RWPE2 (cell line): ENCODE measurements around the gene HNRNPA2B1.

Source experiments
- ATAC-seq: fragments of 200-7000 bp; cut with Tn5 transposase; 3 replicates; pipeline ENCODE4 v1.9.1; 2021; ENCODE audit warnings: low read depth
- DNase-seq: peaks from one replicate; pipeline ENCODE4 v3.0.0-alpha.2; 2020; ENCODE audit warnings: low spot score
- H3K27ac ChIP-seq: fragments of 450-650 bp; 2 replicates; pipeline ENCODE4 v1.5.1; 2017; ENCODE audit warnings: mild to moderate bottlenecking; ENCODE audit not compliant: poor library complexity, severe bottlenecking
- H3K27me3 ChIP-seq: fragments of 250-450 bp; sonication (Bioruptor Pico); 2 replicates; pipeline ENCODE4 v1.5.1; 2021; ENCODE audit warnings: mild to moderate bottlenecking, moderate library complexity; ENCODE audit not compliant: insufficient read depth, poor library complexity, severe bottlenecking
- H3K36me3 ChIP-seq: fragments of 250-450 bp; sonication (Bioruptor Pico); 2 replicates; pipeline ENCODE4 v1.5.1; 2020; ENCODE audit warnings: low read depth, mild to moderate bottlenecking, moderate library complexity
- H3K4me1 ChIP-seq: fragments of 250-450 bp; sonication (Bioruptor Pico); 2 replicates; pipeline ENCODE4 v1.5.1; 2021; ENCODE audit warnings: mild to moderate bottlenecking, moderate library complexity; ENCODE audit not compliant: insufficient read depth, poor library complexity, severe bottlenecking
- H3K4me3 ChIP-seq: fragments of 250-450 bp; sonication (Bioruptor Pico); 2 replicates; pipeline ENCODE4 v1.5.1; 2021; ENCODE audit warnings: mild to moderate bottlenecking, moderate library complexity; ENCODE audit not compliant: severe bottlenecking
- H3K9me3 ChIP-seq: fragments of 250-450 bp; sonication (Bioruptor Pico); 2 replicates; pipeline ENCODE4 v1.5.1; 2021; ENCODE audit warnings: mild to moderate bottlenecking, moderate library complexity; ENCODE audit not compliant: severe bottlenecking
- CTCF ChIP-seq: fragments of 450-650 bp; IDR thresholded peaks from one replicate; pipeline ENCODE4 v1.5.1; 2017; ENCODE audit warnings: mild to moderate bottlenecking, moderate library complexity; ENCODE audit not compliant: poor library complexity, severe bottlenecking

HNRNPA2B1 gene

GRCh38 chr7:26200444-26201246 is at the start of gene HNRNPA2B1:
TSS of gene HNRNPA2B1 (minus strand) at chr7:26200746. CDS start at chr7:26200577, 169 bp downstream.
- Histone ChIP-seq H3K4me1 (peaks cover 36% of the 10 kb centered on the region), H3K27ac (peak within 1 kb of the TSS; percentile 90), H3K4me3 (peak within 1 kb of the TSS; percentile 97), H3K9me3 (no peaks in the 10 kb centered on the region), H3K36me3 (peaks cover 78% of the 10 kb centered on the region), H3K27me3 (no peaks in the 10 kb centered on the region)
- TF ChIP-seq CTCF, result no peak
- ATAC-seq (peak; percentile 66), DNase-seq (peak; percentile 96)

DNA sequence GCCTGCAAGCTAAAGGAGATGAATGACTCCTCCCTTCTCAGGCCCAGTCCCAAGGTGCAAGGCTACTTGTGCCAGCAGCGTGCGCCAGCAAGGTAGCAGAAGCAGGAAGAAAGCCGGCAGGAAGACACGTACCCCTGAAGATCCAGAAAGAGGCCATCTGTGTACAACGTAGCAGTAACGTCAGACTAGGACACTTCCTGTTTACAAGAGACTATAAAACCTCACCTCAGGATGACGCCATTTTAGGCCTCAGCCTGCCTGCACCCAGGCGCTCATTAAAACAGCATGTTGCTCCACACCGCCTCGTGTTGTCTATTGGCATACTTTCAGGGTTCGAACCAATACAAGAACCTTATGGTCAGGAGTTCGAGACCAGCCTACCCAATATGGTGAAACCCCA is 49.7 kb upstream of the HNRNPA2B1 start:
- Histone ChIP-seq H3K4me1 (no peaks in the 10 kb centered on the region), H3K27ac (no peak overlapping the region), H3K9me3 (no peaks in the 10 kb centered on the region), H3K36me3 (no peaks in the 10 kb centered on the region), H3K27me3 (no peaks in the 10 kb centered on the region), H3K4me3 (no peak overlapping the region)
- ATAC-seq (no peak), DNase-seq (no peak)
- no peak for TF ChIP-seq CTCF

- Histone ChIP-seq H3K27me3 (no peaks in the 10 kb centered on the region), H3K9me3 (no peaks in the 10 kb centered on the region), H3K4me1 (no peaks in the 10 kb centered on the region), H3K36me3 (no peaks in the 10 kb centered on the region), H3K4me3 (no peak overlapping the region), H3K27ac (no peak overlapping the region)
- TF ChIP-seq CTCF, result no peak
- ATAC-seq, result no peak
- no peak for DNase-seq
Measured at GRCh38 chr7:26245150-26245549, 44.6 kb upstream of the HNRNPA2B1 start.

- no peaks in the 10 kb centered on the region for H3K36me3 ChIP-seq
- DNase-seq (no peak), ATAC-seq (no peak)
- H3K4me3 ChIP-seq, result no peak overlapping the region
- no peaks in the 10 kb centered on the region for H3K9me3 ChIP-seq
- no peak for TF ChIP-seq CTCF
- no peaks in the 10 kb centered on the region for H3K4me1 ChIP-seq
- no peaks in the 10 kb centered on the region for H3K27me3 ChIP-seq
- no peak overlapping the region for H3K27ac ChIP-seq
Measured at GRCh38 chr7:26238032-26238431, 37.5 kb upstream of the HNRNPA2B1 start.
